HepG2 (cell line): ENCODE results near the gene FAM161A. TPM values are rescaled to one million over a fixed set of nuclear protein-coding genes. Genes with fewer than 3 reads are reported as not detected.
A peak's percentile ranks its signal among the peaks of the same experiment; 100 is the strongest.

Source experiments
- ATAC-seq: fragments of 200-7000 bp; cut with Tn5 transposase; 3 replicates; pipeline ENCODE4 v1.9.1; 2020; ENCODE audit warnings: mild to moderate bottlenecking, moderate library complexity
- BruUV-seq: library from RNA; stranded (reverse); fragments of 400-500 nt; replicated peaks from 2 replicates; lab custom pipeline; 2021; lab: Mats Ljungman, UMichigan
- CTCF ChIA-PET: fragments of 300-600 bp; formaldehyde crosslinking; extraction: SDS; loops from one replicate; lab custom pipeline; 2021; ENCODE audit warnings: low total read pairs, inconsistent platforms, low intra/inter-chr PET ratio; lab: Yijun Ruan, JAX
- POLR2A ChIA-PET: fragments of 350-600 bp; sonication (Branson Sonifier 250); formaldehyde crosslinking; loops from one replicate; lab custom pipeline; 2020; ENCODE audit warnings: antibody characterized with exemption, inconsistent platforms; lab: Yijun Ruan, JAX
- DNase-seq: peaks from one replicate; pipeline ENCODE4 v3.0.0-alpha.2; 2015; ENCODE audit warnings: low spot score
- FAIRE-seq: peaks from 3 replicates; lab custom pipeline; 2011; peaks lifted over from hg19 to GRCh38; lab: Jason Lieb, UNC
- H2AFZ ChIP-seq: one replicate; pipeline ENCODE4 v1.6.1; 2011; ENCODE audit warnings: low read length, inconsistent platforms
- H3K27ac ChIP-seq: fragments of 300-600 bp; 3 replicates; pipeline ENCODE4 v1.8.0; 2011; ENCODE audit warnings: mixed run types, mild to moderate bottlenecking, mixed read lengths, low read length, inconsistent platforms; ENCODE audit not compliant: insufficient read depth; ENCODE audit errors: extremely low read length
- H3K27me3 ChIP-seq, 2 experiments: fragments of 200-600 bp in 1 of 2; 2 replicates in 1 of 2; 3 replicates in 1 of 2; pipeline versions ENCODE4 v1.6.0 to v1.8.0; 2011; ENCODE audit warnings: low read length in 2 of 2, mild to moderate bottlenecking in 2 of 2, moderate library complexity in 2 of 2, inconsistent platforms in 1 of 2; ENCODE audit not compliant: insufficient read depth in 2 of 2, control insufficient read depth in 1 of 2
- H3K36me3 ChIP-seq, 2 experiments: fragments of 200-600 bp in 1 of 2; replicated peaks in 1 of 2; 2 replicates in 1 of 2; 3 replicates in 1 of 2; pipeline versions ENCODE4 v1.5.1 to v1.8.0; 2011; ENCODE audit warnings: low read length in 2 of 2, inconsistent platforms in 1 of 2; ENCODE audit not compliant: insufficient read depth in 2 of 2, control insufficient read depth in 1 of 2
- H3K4me1 ChIP-seq: 2 replicates; pipeline ENCODE4 v1.5.1; 2012; ENCODE audit warnings: low read length, inconsistent platforms; ENCODE audit not compliant: insufficient read depth
- H3K4me2 ChIP-seq: 2 replicates; pipeline ENCODE4 v1.6.0; 2011; ENCODE audit warnings: low read depth, low read length, inconsistent platforms
- H3K4me3 ChIP-seq, 3 experiments: fragments of 200-600 bp in 1 of 3; sonication (generic), shearing (Covaris generic) in 1 of 3; replicated peaks in 1 of 3; 2 replicates each; pipeline ENCODE4 v1.5.1; 2011 to 2016; ENCODE audit warnings: low read length in 3 of 3, inconsistent platforms in 2 of 3, low read depth in 2 of 3, mild to moderate bottlenecking in 2 of 3, control low read depth in 1 of 3, mixed read lengths in 1 of 3; ENCODE audit not compliant: insufficient read depth in 1 of 3
- H3K79me2 ChIP-seq: one replicate; pipeline ENCODE4 v1.6.1; 2011; ENCODE audit warnings: low read length, inconsistent platforms; ENCODE audit not compliant: insufficient read depth
- H3K9ac ChIP-seq: 2 replicates; pipeline ENCODE4 v1.6.0; 2011; ENCODE audit warnings: mild to moderate bottlenecking, low read depth, low read length, inconsistent platforms; ENCODE audit not compliant: insufficient read depth
- H3K9me3 ChIP-seq: 2 replicates; pipeline ENCODE4 v1.5.1; 2012; ENCODE audit warnings: mild to moderate bottlenecking, low read length
- H4K20me1 ChIP-seq: 2 replicates; pipeline ENCODE4 v1.6.0; 2011; ENCODE audit warnings: inconsistent platforms, mild to moderate bottlenecking, low read length, moderate library complexity; ENCODE audit not compliant: insufficient read depth
- BORCS8-MEF2B ChIP-seq: sonication (generic); formaldehyde crosslinking; IDR thresholded peaks from 2 replicates; pipeline ENCODE4 v1.8.0; 2022; ENCODE audit warnings: mild to moderate bottlenecking, missing genetic modification reagents
- GTF2F1 ChIP-seq: fragments of 150-350 bp; IDR thresholded peaks from 2 replicates; pipeline ENCODE4 v1.6.1; 2014; ENCODE audit warnings: low read length
- MTA3 ChIP-seq: sonication (generic); formaldehyde crosslinking; IDR thresholded peaks from 2 replicates; pipeline ENCODE4 v1.4.0; 2020; ENCODE audit warnings: missing genetic modification reagents
- NR3C1 ChIP-seq: sonication (generic); formaldehyde crosslinking; IDR thresholded peaks from 2 replicates; pipeline ENCODE4 v1.4.0; 2020; ENCODE audit warnings: missing genetic modification reagents
- TEAD3 ChIP-seq: optimal IDR thresholded peaks from 2 replicates; pipeline ENCODE3; 2016; ENCODE audit warnings: borderline replicate concordance
- TOE1 ChIP-seq: sonication (generic); formaldehyde crosslinking; IDR thresholded peaks from 2 replicates; pipeline ENCODE4 v1.4.0; 2020; ENCODE audit warnings: mild to moderate bottlenecking, missing genetic modification reagents
- ZNF124 ChIP-seq: sonication (generic); formaldehyde crosslinking; IDR thresholded peaks from 2 replicates; pipeline ENCODE4 v1.4.0; 2020; ENCODE audit warnings: missing genetic modification reagents
- ZNF292 ChIP-seq: sonication (generic); formaldehyde crosslinking; IDR thresholded peaks from 2 replicates; pipeline ENCODE4 v1.8.1; 2022; ENCODE audit warnings: mild to moderate bottlenecking, low read depth, missing genetic modification reagents, borderline replicate concordance
- ZNF329 ChIP-seq: sonication (generic); formaldehyde crosslinking; IDR thresholded peaks from 2 replicates; pipeline ENCODE4 v1.9.0; 2021; ENCODE audit warnings: low read depth, mild to moderate bottlenecking, missing genetic modification reagents
- ZNF562 ChIP-seq: sonication (generic); formaldehyde crosslinking; IDR thresholded peaks from 2 replicates; pipeline ENCODE4 v1.8.0; 2022; ENCODE audit warnings: missing genetic modification reagents, borderline replicate concordance
- WGBS: methylation state at CpG from one replicate; pipeline ENCODE4 v1.1.6; 2017; ENCODE audit warnings: low lambda C conversion rate; 5-methylcytosine and 5-hydroxymethylcytosine counted together
- in situ Hi-C: cut with HindIII; loops from 2 replicates; pipeline ENCODE4 v1.10.0; 2017; ENCODE audit warnings: low pct_unique_long_range_greater_than_20kb; ENCODE audit not compliant: extremely low pct_ligation_motif_present
- intact Hi-C: fragments of 100-400 bp; cut with micrococcal nuclease; formaldehyde crosslinking; loops from one replicate; pipeline ENCODE4 v1.10.0; 2022; ENCODE audit not compliant: unreplicated experiment
- polyA plus RNA-seq, 8 experiments: library from polyadenylated mRNA; depleted of rRNA in 3 of 8; stranded (reverse) in 7 of 8; unstranded in 1 of 8; fragments of >200 nt; fragmentation: Illumina TruSeq in 4 of 8; extraction: Trizol in 4 of 8; gene quantifications; 2 replicates each; pipeline versions ENCODE4 v1.2.1 to v1.2.3, GENCODE V29; 2011 to 2016; ENCODE audit warnings: low read depth in 4 of 8, missing spikeins in 1 of 8, mixed read lengths in 1 of 8; ENCODE audit not compliant: insufficient read depth in 1 of 8
- total RNA-seq, 5 experiments: library from RNA; depleted of rRNA; stranded (reverse); fragments of >200 nt; fragmentation: Illumina TruSeq; extraction: Trizol; gene quantifications; 2 replicates each; pipeline ENCODE4 v1.2.3, GENCODE V29; 2016; ENCODE audit warnings: low read depth in 1 of 5
- TF ChIP-seq, protein P1 (sequence below): sonication (generic); formaldehyde crosslinking; IDR thresholded peaks from 2 replicates; pipeline ENCODE4 v1.5.1; 2020; ENCODE audit warnings: missing genetic modification reagents, mild to moderate bottlenecking, borderline replicate concordance
- TF ChIP-seq, protein P2 (sequence below): sonication (generic); formaldehyde crosslinking; IDR thresholded peaks from 2 replicates; pipeline ENCODE4 v1.4.0; 2020; ENCODE audit warnings: mild to moderate bottlenecking, missing genetic modification reagents

Gene FAM161A
- total and polyA plus RNA-seq, 2 of the 13 experiments (the other 11 are each of a cell fraction or from before 2014, with no cell fraction given), result 2.7 to 3.4 TPM

DNA sequence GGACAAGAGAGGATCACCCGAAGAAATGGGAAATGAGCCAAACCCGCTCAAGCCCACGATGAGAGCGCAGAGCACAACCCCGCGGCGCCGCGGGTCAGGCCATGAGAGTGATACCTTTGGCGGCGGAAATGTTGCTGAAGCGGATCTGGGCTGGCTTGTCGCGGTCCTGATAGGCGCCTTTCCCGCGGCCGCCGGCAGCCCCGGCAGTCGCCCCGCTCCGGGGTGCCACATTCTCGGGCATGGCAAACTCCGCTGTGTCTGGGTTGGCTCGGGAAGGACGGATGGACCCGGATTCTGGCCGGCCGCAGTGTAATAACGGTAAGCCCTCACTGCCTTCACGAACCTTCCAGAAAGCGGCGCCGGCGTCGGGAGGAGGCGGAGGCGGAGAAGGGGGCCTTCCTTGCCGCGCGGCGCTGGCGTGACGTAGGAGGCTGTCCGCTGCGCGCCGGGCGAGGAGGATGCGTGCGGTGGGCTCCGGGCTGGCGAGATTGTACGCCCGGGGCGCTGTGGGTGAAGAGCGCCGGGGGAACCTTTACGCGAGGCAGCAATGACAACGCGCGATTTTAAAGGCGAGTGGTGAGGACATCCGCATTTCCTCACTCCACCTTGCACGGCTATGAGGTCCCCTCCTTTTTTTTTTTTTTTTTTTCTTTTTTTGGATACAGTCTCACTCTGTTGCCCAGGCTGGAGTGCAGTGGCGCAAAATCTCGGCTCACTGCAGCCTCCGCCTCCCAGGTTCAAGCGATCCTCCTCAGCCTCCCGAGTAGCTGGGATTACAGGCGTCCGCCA lies 34.6 kb upstream of the FAM161A start, which contains the start of gene CCT4:
Gene CCT4, minus strand, starts transcription at position 390 of the 789 bp plus-strand sequence. Its CDS starts 149 bp downstream, at position 241.
- CTCF ChIA-PET, result no interaction called here
- in situ Hi-C loops, result no loop called here
- TF ChIP-seq TOE1 (CRISPR knock-in tag), result peak; percentile 94
- TF ChIP-seq TEAD3 (CRISPR knock-in tag), result peak; percentile 73
- no peak for TF ChIP-seq ZNF562 (CRISPR knock-in tag)
- peak; percentile 99 for TF ChIP-seq BORCS8-MEF2B (CRISPR knock-in tag)
- peak; percentile 63; the same call in 1 of the 2 replicates for TF ChIP-seq NR3C1 (CRISPR knock-in tag)
- TF ChIP-seq, protein P1, sequence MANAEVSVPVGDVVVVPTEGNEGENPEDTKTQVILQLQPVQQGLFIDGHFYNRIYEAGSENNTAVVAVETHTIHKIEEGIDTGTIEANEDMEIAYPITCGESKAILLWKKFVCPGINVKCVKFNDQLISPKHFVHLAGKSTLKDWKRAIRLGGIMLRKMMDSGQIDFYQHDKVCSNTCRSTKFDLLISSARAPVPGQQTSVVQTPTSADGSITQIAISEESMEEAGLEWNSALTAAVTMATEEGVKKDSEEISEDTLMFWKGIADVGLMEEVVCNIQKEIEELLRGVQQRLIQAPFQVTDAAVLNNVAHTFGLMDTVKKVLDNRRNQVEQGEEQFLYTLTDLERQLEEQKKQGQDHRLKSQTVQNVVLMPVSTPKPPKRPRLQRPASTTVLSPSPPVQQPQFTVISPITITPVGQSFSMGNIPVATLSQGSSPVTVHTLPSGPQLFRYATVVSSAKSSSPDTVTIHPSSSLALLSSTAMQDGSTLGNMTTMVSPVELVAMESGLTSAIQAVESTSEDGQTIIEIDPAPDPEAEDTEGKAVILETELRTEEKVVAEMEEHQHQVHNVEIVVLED (CRISPR knock-in tag), result peak; percentile 94
- TF ChIP-seq MTA3 (CRISPR knock-in tag), result no peak
- TF ChIP-seq ZNF329, result no peak
- peak; percentile 84; the same call in 1 of the 2 replicates for TF ChIP-seq ZNF124 (CRISPR knock-in tag)
- peak; percentile 71; the same call in 1 of the 2 replicates for TF ChIP-seq ZNF292 (CRISPR knock-in tag)
- peak; percentile 81; the same call in 1 of the 2 replicates for TF ChIP-seq GTF2F1
- TF ChIP-seq, protein P2, sequence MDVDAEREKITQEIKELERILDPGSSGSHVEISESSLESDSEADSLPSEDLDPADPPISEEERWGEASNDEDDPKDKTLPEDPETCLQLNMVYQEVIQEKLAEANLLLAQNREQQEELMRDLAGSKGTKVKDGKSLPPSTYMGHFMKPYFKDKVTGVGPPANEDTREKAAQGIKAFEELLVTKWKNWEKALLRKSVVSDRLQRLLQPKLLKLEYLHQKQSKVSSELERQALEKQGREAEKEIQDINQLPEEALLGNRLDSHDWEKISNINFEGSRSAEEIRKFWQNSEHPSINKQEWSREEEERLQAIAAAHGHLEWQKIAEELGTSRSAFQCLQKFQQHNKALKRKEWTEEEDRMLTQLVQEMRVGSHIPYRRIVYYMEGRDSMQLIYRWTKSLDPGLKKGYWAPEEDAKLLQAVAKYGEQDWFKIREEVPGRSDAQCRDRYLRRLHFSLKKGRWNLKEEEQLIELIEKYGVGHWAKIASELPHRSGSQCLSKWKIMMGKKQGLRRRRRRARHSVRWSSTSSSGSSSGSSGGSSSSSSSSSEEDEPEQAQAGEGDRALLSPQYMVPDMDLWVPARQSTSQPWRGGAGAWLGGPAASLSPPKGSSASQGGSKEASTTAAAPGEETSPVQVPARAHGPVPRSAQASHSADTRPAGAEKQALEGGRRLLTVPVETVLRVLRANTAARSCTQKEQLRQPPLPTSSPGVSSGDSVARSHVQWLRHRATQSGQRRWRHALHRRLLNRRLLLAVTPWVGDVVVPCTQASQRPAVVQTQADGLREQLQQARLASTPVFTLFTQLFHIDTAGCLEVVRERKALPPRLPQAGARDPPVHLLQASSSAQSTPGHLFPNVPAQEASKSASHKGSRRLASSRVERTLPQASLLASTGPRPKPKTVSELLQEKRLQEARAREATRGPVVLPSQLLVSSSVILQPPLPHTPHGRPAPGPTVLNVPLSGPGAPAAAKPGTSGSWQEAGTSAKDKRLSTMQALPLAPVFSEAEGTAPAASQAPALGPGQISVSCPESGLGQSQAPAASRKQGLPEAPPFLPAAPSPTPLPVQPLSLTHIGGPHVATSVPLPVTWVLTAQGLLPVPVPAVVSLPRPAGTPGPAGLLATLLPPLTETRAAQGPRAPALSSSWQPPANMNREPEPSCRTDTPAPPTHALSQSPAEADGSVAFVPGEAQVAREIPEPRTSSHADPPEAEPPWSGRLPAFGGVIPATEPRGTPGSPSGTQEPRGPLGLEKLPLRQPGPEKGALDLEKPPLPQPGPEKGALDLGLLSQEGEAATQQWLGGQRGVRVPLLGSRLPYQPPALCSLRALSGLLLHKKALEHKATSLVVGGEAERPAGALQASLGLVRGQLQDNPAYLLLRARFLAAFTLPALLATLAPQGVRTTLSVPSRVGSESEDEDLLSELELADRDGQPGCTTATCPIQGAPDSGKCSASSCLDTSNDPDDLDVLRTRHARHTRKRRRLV (CRISPR knock-in tag), result no peak

More for the DNA sequence above, 34.6 kb upstream of the FAM161A start, which contains the start of gene CCT4:
- DNase-seq (peak; percentile 83), ATAC-seq (peak; percentile 88), FAIRE-seq (peak; percentile 40)
- WGBS, result 2% methylated on average over 53 of the region's 74 CpGs
- no peaks in the 10 kb centered on the region; a peak in 1 of 5 replicates for H3K27me3 ChIP-seq
- POLR2A ChIA-PET, result no interaction called here
- no TSS peak for BruUV-seq
- H3K9ac ChIP-seq, result peak within 1 kb of the TSS; percentile 98
- no peaks in the 10 kb centered on the region for H3K9me3 ChIP-seq
- H3K4me3 ChIP-seq, result peak within 1 kb of the TSS; percentile 78 to 99 (median 98)
- H3K36me3 ChIP-seq, result peaks cover 6 to 18% of the 10 kb centered on the region in 2 experiments
- peaks cover 32% of the 10 kb centered on the region for H3K4me1 ChIP-seq
- peak within 1 kb of the TSS; percentile 92 for H3K27ac ChIP-seq
- H2AFZ ChIP-seq, result peak within 1 kb of the TSS; percentile 20
- peaks cover 26% of the 10 kb centered on the region for H4K20me1 ChIP-seq
- intact Hi-C loops, result loop anchor here (2.0 to 5.0 kb wide), 2 partner anchors 34 to 351 kb away; partner anchors contain the start of genes FAM161A and XPO1
- H3K79me2 ChIP-seq, result peaks cover 41% of the 10 kb centered on the region
- peak within 1 kb of the TSS; percentile 92 for H3K4me2 ChIP-seq
